ENCODE results near the gene FFAR1.

- TF ChIP-seq CTCF (IDR thresholded peaks at IDR 0.05) (no peak), POLR2A (IDR thresholded peaks at IDR 0.05) (no peak)
Observed at GRCh38 chr19:35362261-35363000, 14.7 kb downstream of the FFAR1 start.
